Measurements from ENCODE around the gene ARHGAP22.

The ARHGAP22 gene

GRCh38 chr10:48464871-48465736 lies 139.8 kb downstream of the ARHGAP22 start:
- TF ChIP-seq FOXP2 (optimal IDR thresholded peaks at IDR 0.05; ENCODE audit: borderline replicate concordance, extremely low read depth, extremely low read length, insufficient read depth) (no peak), REST (IDR thresholded peaks at IDR 0.05; ENCODE audit: insufficient read depth in 1 of 2, low read depth in 2 of 2, low read length in 2 of 2) (no peak), POLR2AphosphoS5 (IDR thresholded peaks at IDR 0.05; ENCODE audit: low read depth, low read length) (no peak), SIN3A (IDR thresholded peaks at IDR 0.05; ENCODE audit: borderline replicate concordance, insufficient read depth, low read length) (no peak), TAF1 (IDR thresholded peaks at IDR 0.05; ENCODE audit: borderline replicate concordance, insufficient read depth, low read length) (no peak)

DNA sequence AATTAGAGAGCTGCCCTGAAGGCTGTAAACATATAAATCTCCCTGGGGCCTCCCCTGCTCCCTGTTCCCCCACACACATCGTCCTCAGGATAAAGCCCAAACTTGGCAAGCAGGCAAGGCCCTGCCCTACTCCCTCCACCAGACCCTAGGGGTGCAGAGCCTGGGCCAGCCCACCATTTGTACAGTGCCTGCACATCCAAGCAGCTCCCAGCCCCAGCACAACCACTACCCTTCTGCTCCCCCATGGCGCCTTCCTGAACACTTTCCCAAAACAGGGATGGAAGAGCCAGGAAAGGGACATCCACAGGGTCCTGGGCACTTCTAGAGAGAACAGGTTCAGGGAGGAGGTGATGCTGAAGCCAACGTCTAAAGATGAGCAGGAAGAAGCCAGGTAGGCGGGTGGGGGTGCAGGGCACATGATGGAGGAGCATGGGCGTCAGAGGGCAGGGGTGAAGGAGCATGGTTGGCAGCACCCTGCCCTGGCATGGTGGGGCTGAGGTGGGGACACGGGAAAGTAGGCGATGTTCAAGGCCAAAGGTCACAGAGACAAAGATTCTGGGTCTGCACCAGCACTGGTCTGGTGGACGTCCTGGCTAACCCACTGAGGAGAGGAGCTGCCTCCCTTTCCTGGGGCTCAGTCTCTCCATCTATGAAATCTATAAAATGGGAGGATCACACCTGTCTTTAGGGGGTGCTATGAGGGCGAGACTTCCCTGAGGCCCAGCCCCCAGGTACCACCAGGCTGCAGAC lies 140.6 kb downstream of the ARHGAP22 start:
- no peak for TF ChIP-seq SIN3A (IDR thresholded peaks at IDR 0.05; ENCODE audit: borderline replicate concordance, insufficient read depth, low read length)

DNA sequence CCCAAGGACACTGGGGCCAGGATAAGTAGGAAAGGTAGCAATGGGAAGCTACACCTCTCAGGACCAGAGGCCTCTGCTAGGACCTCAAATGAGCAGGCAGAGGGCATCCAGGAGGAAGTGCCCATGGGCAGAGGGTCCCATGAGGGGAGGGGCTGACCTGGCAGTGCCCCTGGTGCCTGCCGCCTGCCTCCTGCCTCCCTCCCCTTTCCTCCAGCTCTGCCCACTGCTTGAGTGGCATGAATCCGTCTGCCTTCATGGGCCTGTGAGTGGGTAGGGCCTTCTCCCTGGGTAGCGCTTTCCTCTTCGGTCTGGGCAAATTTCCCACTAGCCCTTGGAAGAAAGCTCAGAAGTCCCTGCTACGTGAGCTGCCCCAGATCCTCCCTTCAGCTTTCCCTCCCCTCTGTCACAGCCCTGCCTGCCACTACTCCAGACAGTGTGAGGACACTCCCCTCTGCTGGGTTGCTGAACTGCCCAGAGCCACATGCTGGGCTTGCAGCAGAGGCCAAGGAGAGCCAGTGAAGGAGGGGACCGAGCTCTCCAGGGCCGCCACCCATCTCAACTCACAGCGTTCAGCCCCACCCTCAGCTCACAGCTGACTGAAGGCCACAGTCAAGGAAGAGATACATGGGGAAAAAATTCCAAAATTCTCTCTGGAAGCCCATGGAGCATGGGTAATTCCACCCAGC lies 141.4 kb downstream of the ARHGAP22 start:
- TF ChIP-seq POLR2AphosphoS5 (IDR thresholded peaks at IDR 0.05; ENCODE audit: low read depth, low read length) (no peak), REST (IDR thresholded peaks at IDR 0.05; ENCODE audit: insufficient read depth in 1 of 2, low read depth in 2 of 2, low read length in 2 of 2) (no peak), FOXP2 (optimal IDR thresholded peaks at IDR 0.05; ENCODE audit: borderline replicate concordance, extremely low read depth, extremely low read length, insufficient read depth) (no peak), TAF1 (IDR thresholded peaks at IDR 0.05; ENCODE audit: borderline replicate concordance, insufficient read depth, low read length) (no peak), SIN3A (IDR thresholded peaks at IDR 0.05; ENCODE audit: borderline replicate concordance, insufficient read depth, low read length) (no peak)

DNA sequence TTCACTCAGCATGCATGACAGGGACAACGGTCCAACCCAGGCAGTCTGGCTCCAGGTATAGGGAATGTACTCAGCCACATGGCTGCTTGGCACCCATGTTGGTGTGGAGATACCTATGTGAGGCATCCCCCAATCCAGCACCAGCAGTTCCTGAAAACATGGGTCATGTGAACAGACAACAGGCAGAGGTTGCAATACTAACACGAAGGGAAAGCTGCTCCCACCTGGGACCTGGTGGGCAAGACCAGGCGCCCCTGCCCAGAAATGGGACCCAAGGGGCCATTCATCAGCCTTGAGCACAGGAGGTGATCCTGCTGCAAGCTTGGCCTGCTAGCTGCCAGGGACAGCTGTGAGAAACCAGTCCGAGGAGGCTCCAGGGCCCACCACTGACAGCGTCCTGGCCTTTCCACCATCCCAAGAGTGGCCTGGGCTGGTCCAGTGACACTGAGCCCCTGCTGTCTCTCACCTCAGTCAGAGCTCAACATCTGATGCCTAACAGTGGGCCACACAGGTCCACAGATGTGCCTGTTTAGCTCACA lies 142.3 kb downstream of the ARHGAP22 start:
- TF ChIP-seq FOXP2 (optimal IDR thresholded peaks at IDR 0.05; ENCODE audit: borderline replicate concordance, extremely low read depth, extremely low read length, insufficient read depth) = no peak
- no peak for TF ChIP-seq SIN3A (IDR thresholded peaks at IDR 0.05; ENCODE audit: borderline replicate concordance, insufficient read depth, low read length)
- no peak for TF ChIP-seq REST (IDR thresholded peaks at IDR 0.05; ENCODE audit: insufficient read depth in 1 of 2, low read depth in 2 of 2, low read length in 2 of 2)
- TF ChIP-seq TAF1 (IDR thresholded peaks at IDR 0.05; ENCODE audit: borderline replicate concordance, insufficient read depth, low read length) = no peak

All from PFSK-1 (cell line).